HTR-8/SVneo (cell line): ENCODE data around the gene GCLC.
"Not testable (repeated sequence)": the region's sequence is repeated elsewhere in the genome, so short reads cannot be mapped to it uniquely, and the experiment has no call there.

Experiments used
- DNase-seq: peaks from one replicate; pipeline ENCODE4 v3.0.0; 2011; ENCODE audit warnings: low spot score, mixed read lengths; ENCODE audit not compliant: insufficient read length
- FAIRE-seq: peaks from 2 replicates; lab custom pipeline; 2011; peaks lifted over from hg19 to GRCh38; lab: Jason Lieb, UNC

GCLC gene

DNA sequence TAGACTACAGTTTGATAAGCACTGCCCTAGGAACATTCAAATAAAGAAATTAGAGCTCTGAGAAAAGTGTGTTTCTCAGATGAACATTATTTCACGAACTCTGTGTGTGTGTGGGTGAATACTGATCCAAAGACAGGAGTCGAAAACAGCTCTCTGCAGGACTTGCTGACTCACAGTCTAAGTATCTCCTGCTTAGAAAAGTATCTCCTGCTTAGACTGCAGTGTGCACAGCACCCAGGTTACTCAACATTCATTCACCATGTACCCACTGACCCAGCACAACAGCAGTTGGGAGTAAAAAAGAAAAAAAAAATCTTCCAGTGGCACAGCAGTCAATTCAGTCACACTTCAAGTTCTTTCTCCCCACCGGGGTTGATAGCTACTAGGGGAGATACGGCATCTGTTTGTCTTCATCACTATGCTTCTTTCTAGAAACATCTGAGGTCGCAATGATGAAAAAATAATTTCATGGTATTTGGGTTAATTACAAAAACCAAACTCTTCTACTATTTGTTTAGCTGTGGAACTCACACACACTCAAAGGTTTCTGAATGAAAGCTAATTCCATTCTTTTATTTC lies 48.0 kb downstream of the GCLC start:
- FAIRE-seq (peak; percentile 42), DNase-seq (peak; percentile 49)

DNA sequence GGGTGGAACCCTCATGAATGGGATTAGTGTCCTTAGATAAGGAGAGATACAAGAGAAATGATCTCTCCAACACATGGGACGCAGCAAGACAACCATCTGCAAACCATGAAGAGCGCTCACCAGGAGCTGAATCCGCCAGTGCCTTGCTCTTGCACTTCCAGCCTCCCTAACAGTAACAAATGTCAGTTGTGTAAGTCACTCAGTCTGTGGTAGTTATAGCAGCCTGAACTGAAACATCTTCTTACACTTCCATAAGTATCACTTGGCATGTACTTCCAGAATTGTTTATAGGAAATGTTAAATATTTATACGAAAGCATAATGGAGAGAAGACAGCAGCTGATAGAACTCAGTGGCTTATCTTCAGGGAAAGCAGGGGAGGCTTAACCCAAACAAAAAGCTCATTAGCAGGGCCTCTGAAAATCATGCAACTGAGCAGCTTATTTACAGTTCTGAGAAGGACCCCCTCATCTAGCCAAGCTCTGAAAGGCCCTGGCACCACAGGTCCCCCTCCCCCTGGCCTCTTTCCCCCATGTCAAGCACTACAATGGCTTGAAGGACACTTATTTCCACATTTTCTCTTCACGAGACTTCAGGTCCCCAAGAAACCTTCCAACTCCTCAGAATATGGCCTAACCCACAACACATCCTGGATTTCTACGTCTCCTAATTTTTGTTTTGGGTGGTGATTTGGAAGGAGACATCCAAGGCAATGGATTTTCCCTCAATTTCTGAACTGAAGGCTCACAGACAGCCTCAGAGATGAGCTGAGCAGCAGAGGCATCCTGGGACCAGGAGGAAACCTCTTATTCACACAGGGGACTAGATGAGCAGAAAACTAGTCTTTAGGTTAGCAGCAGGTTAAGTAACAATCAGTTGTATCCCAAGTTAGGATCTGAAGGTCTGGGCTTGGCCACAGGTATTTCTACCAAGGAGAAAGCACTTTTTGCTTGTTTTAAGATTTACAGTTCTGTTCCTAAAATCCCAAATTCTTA lies 49.1 kb downstream of the GCLC start:
- FAIRE-seq (no peak), DNase-seq (no peak)

DNA sequence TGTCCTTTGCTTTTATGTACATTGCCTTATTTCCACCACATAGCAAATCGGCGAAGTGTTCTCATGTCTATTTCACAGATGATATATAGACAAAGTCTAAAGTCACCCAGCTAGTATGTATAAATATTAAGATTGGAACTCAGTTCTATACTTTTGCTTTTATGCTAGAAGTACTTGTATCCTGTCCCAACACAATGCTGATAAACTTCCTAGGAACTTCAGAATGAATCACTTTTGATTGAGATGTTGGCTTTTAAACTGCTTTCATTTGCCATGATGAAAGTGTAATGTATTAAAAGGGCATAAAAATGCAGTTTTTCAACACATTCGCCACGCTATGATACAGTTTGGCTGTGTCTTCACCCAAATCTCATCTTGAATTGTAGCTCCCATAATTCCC lies 50.8 kb downstream of the GCLC start:
- no peak for DNase-seq
- FAIRE-seq: no peak

DNA sequence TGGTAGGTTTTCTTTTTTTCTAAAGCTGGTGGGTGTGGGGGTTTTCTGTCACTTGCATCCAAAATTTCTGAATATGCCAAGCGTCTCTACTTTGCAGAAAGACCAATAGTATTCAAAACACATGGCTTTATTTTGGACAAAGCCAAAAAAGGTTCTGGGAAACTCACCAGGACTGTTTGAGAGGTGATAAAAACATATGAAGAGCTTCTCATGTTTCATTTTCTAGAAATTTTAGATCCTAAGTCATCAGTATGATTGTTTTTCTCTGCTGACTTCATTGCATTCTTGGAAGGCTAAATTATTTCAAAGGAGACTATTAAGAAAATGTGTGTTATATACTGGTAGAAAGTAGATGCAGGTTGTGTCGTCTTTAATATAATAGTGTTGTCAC lies 51.3 kb downstream of the GCLC start:
- DNase-seq: no peak
- no peak for FAIRE-seq

DNA sequence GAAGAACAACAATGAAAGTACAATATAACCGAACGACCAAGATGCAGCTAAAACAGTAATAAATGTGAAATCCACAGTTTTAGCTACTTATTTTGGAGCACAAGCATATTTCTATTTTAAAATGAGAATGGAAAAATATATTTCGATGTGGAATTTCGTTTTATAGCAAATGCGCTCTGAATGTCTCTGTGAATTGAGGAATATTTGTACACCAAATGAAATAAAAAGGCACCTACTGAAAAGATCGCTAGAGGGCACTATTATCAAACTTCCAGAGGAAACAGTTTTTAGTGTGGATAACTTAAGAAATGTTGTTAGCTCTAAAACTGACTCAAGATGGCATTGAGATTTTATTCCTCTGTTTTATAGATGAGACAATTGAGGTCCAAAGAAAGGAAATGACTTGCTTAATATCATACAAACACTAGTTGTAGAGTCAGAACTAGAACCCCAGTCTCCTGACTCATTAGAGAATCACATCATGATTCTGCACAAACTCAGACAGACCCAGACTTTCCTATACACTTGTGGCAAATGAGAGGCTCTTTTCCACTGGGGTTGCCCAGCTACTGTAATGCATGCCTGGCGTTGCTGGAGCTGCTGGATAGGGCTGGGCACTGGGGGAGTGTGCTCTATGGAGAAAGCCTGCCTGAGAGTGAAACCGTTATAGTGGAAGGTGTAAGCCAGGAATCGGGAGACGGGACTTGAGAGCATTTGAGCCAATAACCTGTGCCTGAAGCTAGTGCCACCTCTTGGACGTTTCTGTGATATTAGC lies 51.9 kb downstream of the GCLC start:
- FAIRE-seq (no peak), DNase-seq (peak; percentile 53)

DNA sequence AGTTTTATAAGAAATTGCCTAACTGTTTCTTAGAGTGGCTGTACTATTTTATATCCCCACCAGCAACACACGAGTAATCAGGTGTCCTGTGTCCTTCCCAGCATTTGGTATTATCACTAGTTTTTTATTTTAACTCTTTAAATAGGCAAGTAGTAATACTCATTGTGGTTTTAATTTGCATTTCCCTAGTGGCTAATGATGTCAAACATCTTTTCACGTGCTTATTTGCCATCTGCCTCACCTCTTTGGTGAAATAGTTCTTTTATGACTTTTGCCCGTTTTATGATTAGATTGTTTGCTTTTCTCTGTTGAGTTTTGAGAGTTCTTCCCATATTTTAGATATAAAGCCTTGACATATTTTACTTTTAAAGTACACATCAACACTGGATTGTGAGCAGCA lies 57.8 kb downstream of the GCLC start:
- FAIRE-seq (no peak), DNase-seq (no peak)

DNA sequence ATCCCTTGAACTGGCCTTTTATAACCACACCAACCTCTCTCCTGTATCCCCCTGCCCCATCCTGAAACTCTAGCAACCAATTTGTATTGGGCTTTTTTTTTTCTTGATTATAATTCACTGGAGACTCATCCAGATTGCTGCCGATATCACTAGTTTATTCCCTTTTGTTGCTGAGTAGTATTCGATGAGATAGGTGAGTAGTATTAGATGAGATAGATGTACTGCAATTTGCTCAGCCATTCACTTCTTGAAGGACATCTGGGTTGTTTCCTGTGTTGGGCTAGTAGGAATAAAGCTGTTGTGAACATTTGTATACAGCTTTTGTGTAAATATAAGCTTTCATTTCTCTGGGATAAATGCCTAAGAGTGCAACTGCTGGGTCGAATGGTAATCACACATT lies 58.2 kb downstream of the GCLC start:
- FAIRE-seq (no peak), DNase-seq (no peak)

DNA sequence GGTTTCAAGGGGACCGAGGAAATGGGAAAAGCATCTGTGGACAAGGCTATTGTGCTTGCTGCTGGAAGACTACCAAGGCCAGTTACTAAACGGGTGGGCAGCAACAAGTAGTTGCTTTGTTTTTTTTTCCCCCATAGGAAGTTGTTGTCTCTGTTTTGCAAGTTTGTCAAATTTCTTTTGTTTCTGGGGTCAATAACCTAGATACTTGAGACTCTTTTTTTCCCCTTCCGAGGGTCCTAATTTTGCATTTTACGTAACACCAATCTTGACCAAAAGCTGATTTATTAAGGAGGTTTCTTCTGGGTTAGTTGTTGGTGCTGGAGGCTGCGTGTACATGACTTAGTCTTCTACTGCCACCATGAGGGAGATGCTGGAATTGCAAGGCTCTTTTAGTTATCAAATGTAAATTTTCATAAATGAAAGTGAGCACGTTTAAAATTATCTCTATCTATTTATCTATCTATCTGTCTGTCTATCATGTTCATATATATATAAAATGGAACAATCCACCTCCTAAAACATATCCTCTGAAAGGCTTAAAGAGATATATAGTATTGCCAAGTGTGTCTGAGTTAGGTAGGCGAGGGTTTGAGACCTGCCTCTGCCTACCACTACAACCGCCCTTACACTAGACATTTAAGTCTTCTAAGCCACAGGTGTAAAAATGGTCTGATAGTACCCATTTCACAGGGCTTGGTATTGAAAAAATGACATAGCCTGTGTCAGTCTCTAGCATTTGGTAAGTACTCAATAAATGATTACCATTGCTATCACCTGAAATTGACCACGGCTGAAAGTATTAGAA lies 60.2 kb downstream of the GCLC start:
- DNase-seq: peak; percentile 32
- peak; percentile 16 for FAIRE-seq

DNA sequence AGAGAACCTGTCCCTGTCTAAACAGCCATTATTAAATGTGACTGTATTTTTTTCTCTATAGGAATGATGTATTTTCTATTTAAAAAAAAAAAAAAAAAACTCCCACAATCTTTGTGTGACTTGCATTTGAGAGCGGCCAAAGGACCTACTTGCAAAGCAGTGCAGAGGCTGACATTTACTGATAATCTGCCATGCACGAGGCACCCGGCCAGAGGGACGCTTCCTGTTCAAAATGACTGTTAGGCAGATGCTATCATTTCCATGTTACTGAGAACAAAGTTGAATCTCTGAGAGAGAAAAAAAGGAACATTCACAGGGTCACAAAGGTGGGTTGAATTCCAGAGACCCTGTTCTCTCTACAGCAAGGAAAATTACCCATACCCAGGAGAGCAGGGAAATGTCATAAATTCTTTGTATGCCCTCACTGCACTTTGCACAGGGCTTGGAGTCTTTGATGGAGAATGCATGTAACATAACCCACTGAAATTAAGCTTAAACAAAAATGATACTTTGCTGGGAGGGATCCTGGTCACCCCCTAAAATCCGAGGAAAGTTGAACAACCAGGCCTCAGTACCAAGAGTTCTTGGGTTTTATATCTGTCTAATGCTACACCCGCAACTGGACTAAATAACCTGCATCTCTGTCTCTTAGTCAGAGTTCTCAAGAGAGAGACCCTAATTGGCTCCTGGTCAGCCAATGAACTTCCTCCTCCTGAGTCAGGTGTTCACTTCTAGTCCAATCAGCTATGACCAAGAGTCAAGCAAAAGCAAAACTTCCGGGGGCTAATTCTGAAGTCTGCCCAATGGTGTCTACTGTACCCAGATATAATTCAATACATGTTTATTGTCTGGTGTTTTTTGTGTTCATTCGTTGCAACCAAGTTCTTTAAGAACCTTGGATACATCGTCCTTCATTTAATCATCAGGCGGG lies 61.2 kb downstream of the GCLC start:
- no peak for DNase-seq
- FAIRE-seq: no peak

DNA sequence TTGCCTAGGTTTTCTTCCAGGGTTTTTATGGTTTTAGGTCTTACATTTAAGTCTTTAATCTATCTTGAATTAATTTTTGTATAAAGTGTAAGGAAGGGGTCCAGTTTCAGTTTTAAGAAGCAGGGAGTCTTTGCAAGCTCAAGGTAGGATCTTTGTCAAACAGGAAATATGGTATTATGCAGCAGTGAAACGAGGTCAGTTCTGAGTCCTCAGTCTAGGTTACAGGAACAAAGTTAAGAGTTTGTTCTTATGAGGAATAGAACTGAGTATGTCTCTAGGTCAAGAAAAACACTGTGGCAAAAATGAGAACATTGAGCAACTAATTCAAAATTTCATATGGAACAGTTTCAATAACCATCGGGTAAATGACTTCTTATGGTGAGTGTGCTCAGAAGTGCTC lies 63.6 kb downstream of the GCLC start:
- FAIRE-seq: no peak
- DNase-seq: no peak

DNA sequence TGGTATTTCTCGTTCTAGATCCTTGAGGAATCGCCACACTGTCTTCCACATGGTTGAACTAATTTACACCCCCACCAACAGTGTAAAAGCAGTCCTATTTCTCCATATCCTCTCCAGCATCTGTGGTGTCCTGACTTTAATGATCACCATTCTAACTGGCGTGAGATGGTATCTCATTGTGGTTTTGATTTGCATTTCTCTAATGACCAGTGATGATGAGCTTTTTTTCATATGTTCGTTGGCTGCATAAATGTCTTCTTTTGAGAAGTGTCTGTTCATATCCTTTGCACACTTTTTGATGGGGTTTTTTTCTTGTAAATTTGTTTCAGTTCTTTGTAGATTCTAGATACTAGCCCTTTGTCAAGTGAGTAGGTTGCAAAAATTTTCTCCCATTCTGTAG lies 64.1 kb downstream of the GCLC start:
- DNase-seq, FAIRE-seq: not testable (repeated sequence)

DNA sequence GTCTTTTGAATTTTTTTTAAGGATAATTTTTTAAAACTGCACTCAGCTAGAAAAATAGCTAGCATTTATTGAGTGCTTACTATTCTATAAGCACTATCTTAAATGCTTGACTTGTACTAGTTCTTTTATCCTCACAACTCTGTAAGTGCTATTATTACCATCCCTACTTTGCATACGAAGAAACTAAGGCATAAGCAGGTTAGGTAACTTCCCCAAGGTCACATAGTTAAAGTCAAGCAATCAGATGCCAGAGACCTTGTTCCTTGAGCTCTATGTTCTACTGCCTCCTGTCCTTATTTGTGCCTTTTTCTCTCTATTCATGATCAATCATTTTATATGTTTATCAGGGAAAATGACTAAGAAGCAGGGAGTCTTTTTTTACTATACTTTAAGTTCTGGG lies 65.0 kb downstream of the GCLC start:
- DNase-seq (no peak), FAIRE-seq (no peak)

DNA sequence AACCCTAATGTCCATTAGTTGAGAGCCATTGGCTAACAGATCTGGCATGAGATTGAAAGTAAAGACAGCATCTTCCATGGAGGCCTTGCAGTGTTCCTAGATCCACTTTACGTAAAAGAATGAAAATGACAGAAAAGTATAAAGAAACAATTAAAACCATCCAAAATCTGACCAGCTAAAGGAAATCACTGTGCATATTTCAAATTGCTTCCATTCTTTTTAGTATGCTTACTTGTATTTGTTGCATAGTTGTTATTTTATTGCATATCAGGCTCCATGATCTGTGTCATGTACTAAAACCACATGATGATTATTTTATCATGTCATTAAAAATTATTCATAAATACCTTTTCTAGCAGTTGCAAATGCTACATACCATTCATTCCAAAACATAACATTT lies 67.9 kb downstream of the GCLC start:
- FAIRE-seq: no peak
- no peak for DNase-seq

DNA sequence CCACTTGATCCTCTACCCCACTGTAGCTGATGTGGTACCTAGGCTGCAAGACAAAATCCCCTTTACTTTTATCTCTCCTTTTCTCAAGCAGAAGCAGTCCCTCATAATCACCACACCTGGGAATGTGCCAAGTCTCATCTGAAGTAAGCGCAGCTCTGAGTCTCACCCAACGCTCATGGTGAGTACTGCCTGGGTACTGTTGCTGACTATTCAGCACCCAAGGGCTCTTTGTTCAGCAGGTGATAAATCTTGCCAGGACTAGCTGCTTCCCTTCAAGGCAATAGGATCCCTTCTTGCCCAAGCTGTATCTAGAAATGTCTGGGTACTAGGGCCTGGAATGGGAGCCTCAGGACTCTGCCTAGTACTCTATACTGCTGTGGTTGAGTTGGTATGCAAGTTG lies 70.9 kb downstream of the GCLC start:
- FAIRE-seq: no peak

DNA sequence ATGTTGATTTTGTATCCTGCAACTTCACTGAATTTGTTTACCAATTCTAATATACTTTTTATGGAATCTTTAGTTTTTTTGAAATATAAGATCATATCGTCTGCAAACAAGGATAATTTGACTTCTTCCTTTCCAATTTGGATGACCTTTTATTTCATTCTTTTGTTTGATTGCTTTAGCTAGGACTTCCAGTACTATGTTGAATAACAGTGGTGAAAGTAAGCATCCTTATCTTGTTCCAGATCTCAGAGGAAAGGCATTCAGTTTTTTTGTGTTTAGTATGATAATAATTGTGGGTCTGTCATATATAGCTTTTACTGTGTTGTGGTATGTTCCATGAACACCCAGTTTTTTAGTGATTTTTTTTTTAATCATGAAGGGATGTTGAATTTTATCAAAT lies 75.7 kb downstream of the GCLC start:
- DNase-seq (no peak), FAIRE-seq (no peak)

More for the DNA sequence above, 70.9 kb downstream of the GCLC start:
- no peak for DNase-seq

DNA sequence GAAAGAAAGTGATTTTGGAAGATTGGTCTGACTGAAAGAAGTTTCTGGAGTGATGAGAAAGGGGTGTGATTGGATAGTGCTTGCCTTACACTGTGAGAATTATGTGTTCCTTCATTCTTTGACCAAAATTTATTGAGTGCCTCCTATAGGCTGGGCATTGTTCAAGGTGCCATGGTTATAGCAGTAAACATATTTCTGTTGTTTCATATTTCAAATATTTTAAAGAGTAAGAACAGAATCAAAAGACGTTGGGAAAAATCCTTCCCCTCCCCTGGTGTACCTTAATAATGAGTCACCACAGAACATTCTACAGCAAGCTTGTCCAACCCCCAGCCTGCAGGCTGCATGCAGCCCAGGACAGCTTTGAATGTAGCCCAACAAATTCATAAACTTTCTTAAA lies 78.6 kb downstream of the GCLC start:
- FAIRE-seq (no peak), DNase-seq (no peak)

DNA sequence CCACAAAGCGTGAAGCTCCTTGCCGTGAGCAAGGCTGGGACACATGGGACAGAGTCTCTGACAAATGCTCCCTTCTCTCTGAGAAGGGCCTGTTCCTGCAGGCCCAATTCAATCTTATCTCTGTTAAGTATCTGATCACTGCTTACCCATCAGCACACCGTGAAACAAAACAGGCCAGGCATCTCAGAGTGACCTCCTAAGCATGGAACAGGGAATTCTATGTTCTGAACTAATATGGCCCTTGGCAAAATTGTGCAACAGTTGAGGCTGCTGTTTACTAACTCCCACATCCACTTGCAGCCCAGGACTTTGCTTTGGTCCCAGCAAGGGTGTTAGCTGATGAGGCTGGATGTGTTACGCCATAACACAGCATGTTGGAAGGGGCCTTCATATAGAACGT lies 79.2 kb downstream of the GCLC start:
- no peak for FAIRE-seq
- DNase-seq: no peak

DNA sequence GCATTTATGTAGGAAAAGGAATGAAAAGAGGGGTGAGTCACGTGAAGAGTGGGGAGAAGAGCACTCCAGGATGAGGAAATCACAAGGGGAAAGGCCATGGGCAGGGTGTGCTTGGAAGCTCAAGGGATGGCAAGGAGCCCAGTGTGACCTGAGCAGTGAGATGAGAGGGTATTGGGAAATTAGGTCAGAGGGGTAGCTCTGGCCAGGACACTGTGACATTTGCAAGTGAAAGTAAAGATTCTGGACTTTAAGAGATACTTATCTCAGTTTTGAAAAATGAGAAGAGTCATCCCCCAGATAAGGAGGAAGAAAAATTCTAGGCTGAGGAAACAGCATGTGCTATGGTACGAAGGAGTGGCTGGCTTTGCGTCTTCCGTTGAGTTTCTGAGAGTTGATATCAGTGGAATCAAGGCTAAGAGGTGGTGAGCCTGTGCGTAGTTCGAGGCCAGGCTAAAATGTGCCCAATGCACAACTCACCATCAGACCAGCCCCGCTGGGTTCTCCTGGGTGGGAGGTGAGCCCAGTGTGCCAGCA lies 79.9 kb downstream of the GCLC start:
- no peak for FAIRE-seq
- DNase-seq: no peak

DNA sequence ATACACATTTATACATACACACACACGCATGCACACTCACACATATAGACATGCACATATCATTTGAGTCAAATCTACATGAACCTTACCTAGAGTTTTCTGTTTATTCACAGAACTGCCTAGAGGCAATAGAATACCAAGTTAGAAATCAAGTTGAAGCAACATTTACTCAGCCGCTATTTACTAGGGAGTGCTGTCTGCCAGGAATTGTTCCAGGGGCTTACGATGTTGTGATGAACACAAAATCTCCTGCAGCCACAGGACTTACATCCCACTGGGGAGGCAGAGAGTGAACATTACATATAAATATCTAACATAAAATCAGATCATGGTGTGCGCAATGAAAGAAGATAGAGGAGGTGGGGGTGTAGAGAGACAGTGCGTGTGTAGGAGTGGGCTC lies 80.4 kb downstream of the GCLC start:
- FAIRE-seq (no peak), DNase-seq (no peak)
